OCI-LY7 (cell line): ENCODE measurements around the gene ATP1A3.

Source experiments
- CTCF ChIP-seq: fragments of 200-600 bp; sonication (generic); conservative IDR thresholded peaks from 2 replicates; pipeline ENCODE4 v1.5.1; 2014; ENCODE audit warnings: mild to moderate bottlenecking, antibody characterized with exemption, low read length, moderate library complexity, mixed read lengths
- EZH2phosphoT487 ChIP-seq: fragments of 200-600 bp; sonication (generic); IDR thresholded peaks from 2 replicates; pipeline ENCODE4 v1.6.1; 2018; ENCODE audit warnings: low read depth, borderline replicate concordance, mild to moderate bottlenecking, mixed run types, antibody characterized with exemption, low read length, moderate library complexity, mixed read lengths

- TF ChIP-seq CTCF (no peak), EZH2phosphoT487 (no peak)
Observed at GRCh38 chr19:42038666-42039065, 44.6 kb upstream of the ATP1A3 start.
